ENCODE measurements around the gene CCDC6.
"Not testable (repeated sequence)": the region's sequence is repeated elsewhere in the genome, so short reads cannot be mapped to it uniquely, and the experiment has no call there.

CCDC6 gene

GRCh38 chr10:59804220-59804619 is 102.1 kb downstream of the CCDC6 start:
- Histone ChIP-seq H3K4me1 (ENCODE audit: insufficient read depth, low read length) (peaks cover 2% of the 10 kb centered on the region; the same call in 1 of the 2 replicates), H3K27me3 (ENCODE audit: insufficient read depth, low read length) (no peaks in the 10 kb centered on the region), H3K27ac (ENCODE audit: low read length) (no peak overlapping the region), H3K36me3 (ENCODE audit: insufficient read depth, low read depth, low read length) (peaks cover 92% of the 10 kb centered on the region), H3K9ac (ENCODE audit: low read depth, low read length) (no peak overlapping the region), H3K9me3 (ENCODE audit: insufficient read depth, low read depth, low read length) (no peaks in the 10 kb centered on the region), H3K4me3 (ENCODE audit: low read length) (no peak overlapping the region)

- Histone ChIP-seq H3K9me3 (ENCODE audit: insufficient read depth, low read depth, low read length) (no peaks in the 10 kb centered on the region), H3K27ac (ENCODE audit: low read length) (no peak overlapping the region), H3K4me1 (ENCODE audit: insufficient read depth, low read length) (no peaks in the 10 kb centered on the region), H3K4me3 (ENCODE audit: low read length) (no peak overlapping the region), H3K36me3 (ENCODE audit: insufficient read depth, low read depth, low read length) (peaks cover 94% of the 10 kb centered on the region), H3K9ac (ENCODE audit: low read depth, low read length) (no peak overlapping the region), H3K27me3 (ENCODE audit: insufficient read depth, low read length) (no peaks in the 10 kb centered on the region)
Observed at GRCh38 chr10:59803714-59804113, 102.6 kb downstream of the CCDC6 start.

- H3K27me3 ChIP-seq (ENCODE audit: insufficient read depth, low read length), result no peaks in the 10 kb centered on the region
- H3K27ac ChIP-seq (ENCODE audit: low read length), result no peak overlapping the region
- no peaks in the 10 kb centered on the region for H3K4me1 ChIP-seq (ENCODE audit: insufficient read depth, low read length)
- H3K4me3 ChIP-seq (ENCODE audit: low read length), result no peak overlapping the region
- no peak overlapping the region for H3K9ac ChIP-seq (ENCODE audit: low read depth, low read length)
- no peaks in the 10 kb centered on the region for H3K9me3 ChIP-seq (ENCODE audit: insufficient read depth, low read depth, low read length)
- peaks cover 88% of the 10 kb centered on the region for H3K36me3 ChIP-seq (ENCODE audit: insufficient read depth, low read depth, low read length)
Observed at GRCh38 chr10:59801171-59801570, 105.2 kb downstream of the CCDC6 start.

GRCh38 chr10:59799421-59799820 is 106.9 kb downstream of the CCDC6 start:
- Histone ChIP-seq H3K36me3 (ENCODE audit: insufficient read depth, low read depth, low read length) (peaks cover 79% of the 10 kb centered on the region), H3K4me1 (ENCODE audit: insufficient read depth, low read length) (no peaks in the 10 kb centered on the region), H3K4me3 (ENCODE audit: low read length) (no peak overlapping the region), H3K9me3 (ENCODE audit: insufficient read depth, low read depth, low read length) (no peaks in the 10 kb centered on the region), H3K9ac (ENCODE audit: low read depth, low read length) (no peak overlapping the region), H3K27ac (ENCODE audit: low read length) (no peak overlapping the region), H3K27me3 (ENCODE audit: insufficient read depth, low read length) (no peaks in the 10 kb centered on the region)

- Histone ChIP-seq H3K36me3 (ENCODE audit: insufficient read depth, low read depth, low read length) (peaks cover 69% of the 10 kb centered on the region), H3K9ac (ENCODE audit: low read depth, low read length) (no peak overlapping the region)
Observed at GRCh38 chr10:59793919-59794318, 112.4 kb downstream of the CCDC6 start.

GRCh38 chr10:59792812-59793211 is 113.5 kb downstream of the CCDC6 start:
- Histone ChIP-seq H3K9ac (ENCODE audit: low read depth, low read length) (no peak overlapping the region), H3K36me3 (ENCODE audit: insufficient read depth, low read depth, low read length) (peaks cover 63% of the 10 kb centered on the region)

More at GRCh38 chr10:59793919-59794318, 112.4 kb downstream of the CCDC6 start:
- Histone ChIP-seq H3K4me3 (ENCODE audit: low read length) (no peak overlapping the region), H3K9me3 (ENCODE audit: insufficient read depth, low read depth, low read length) (no peaks in the 10 kb centered on the region), H3K27ac (ENCODE audit: low read length) (no peak overlapping the region), H3K4me1 (ENCODE audit: insufficient read depth, low read length) (no peaks in the 10 kb centered on the region), H3K27me3 (ENCODE audit: insufficient read depth, low read length) (no peaks in the 10 kb centered on the region)

GRCh38 chr10:59791601-59792000 is 114.8 kb downstream of the CCDC6 start:
- no peaks in the 10 kb centered on the region for H3K9me3 ChIP-seq (ENCODE audit: insufficient read depth, low read depth, low read length)
- H3K36me3 ChIP-seq (ENCODE audit: insufficient read depth, low read depth, low read length), result peaks cover 54% of the 10 kb centered on the region
- H3K4me3 ChIP-seq (ENCODE audit: low read length), result no peak overlapping the region

More at GRCh38 chr10:59792812-59793211, 113.5 kb downstream of the CCDC6 start:
- Histone ChIP-seq H3K27ac (ENCODE audit: low read length) (no peak overlapping the region), H3K27me3 (ENCODE audit: insufficient read depth, low read length) (no peaks in the 10 kb centered on the region), H3K9me3 (ENCODE audit: insufficient read depth, low read depth, low read length) (no peaks in the 10 kb centered on the region), H3K4me3 (ENCODE audit: low read length) (no peak overlapping the region), H3K4me1 (ENCODE audit: insufficient read depth, low read length) (no peaks in the 10 kb centered on the region)

GRCh38 chr10:59790080-59790479 is 116.3 kb downstream of the CCDC6 start:
- not testable (repeated sequence) for H3K27me3 ChIP-seq (ENCODE audit: insufficient read depth, low read length); H3K4me3 ChIP-seq (ENCODE audit: low read length); H3K4me1 ChIP-seq (ENCODE audit: insufficient read depth, low read length); H3K9me3 ChIP-seq (ENCODE audit: insufficient read depth, low read depth, low read length); H3K9ac ChIP-seq (ENCODE audit: low read depth, low read length); H3K27ac ChIP-seq (ENCODE audit: low read length)
- peaks cover 49% of the 10 kb centered on the region for H3K36me3 ChIP-seq (ENCODE audit: insufficient read depth, low read depth, low read length)

More at GRCh38 chr10:59791601-59792000, 114.8 kb downstream of the CCDC6 start:
- Histone ChIP-seq H3K9ac (ENCODE audit: low read depth, low read length) (no peak overlapping the region), H3K4me1 (ENCODE audit: insufficient read depth, low read length) (no peaks in the 10 kb centered on the region), H3K27me3 (ENCODE audit: insufficient read depth, low read length) (no peaks in the 10 kb centered on the region), H3K27ac (ENCODE audit: low read length) (no peak overlapping the region)

GRCh38 chr10:59788914-59789313 is 117.4 kb downstream of the CCDC6 start:
- H3K4me1 ChIP-seq (ENCODE audit: insufficient read depth, low read length); H3K27ac ChIP-seq (ENCODE audit: low read length); H3K4me3 ChIP-seq (ENCODE audit: low read length); H3K27me3 ChIP-seq (ENCODE audit: insufficient read depth, low read length); H3K9me3 ChIP-seq (ENCODE audit: insufficient read depth, low read depth, low read length); H3K9ac ChIP-seq (ENCODE audit: low read depth, low read length): not testable (repeated sequence)
- peaks cover 37% of the 10 kb centered on the region for H3K36me3 ChIP-seq (ENCODE audit: insufficient read depth, low read depth, low read length)

- peaks cover 18% of the 10 kb centered on the region for H3K36me3 ChIP-seq (ENCODE audit: insufficient read depth, low read depth, low read length)
- H3K4me1 ChIP-seq (ENCODE audit: insufficient read depth, low read length); H3K9ac ChIP-seq (ENCODE audit: low read depth, low read length); H3K27ac ChIP-seq (ENCODE audit: low read length); H3K4me3 ChIP-seq (ENCODE audit: low read length); H3K27me3 ChIP-seq (ENCODE audit: insufficient read depth, low read length); H3K9me3 ChIP-seq (ENCODE audit: insufficient read depth, low read depth, low read length): not testable (repeated sequence)
Observed at GRCh38 chr10:59787032-59787431, 119.3 kb downstream of the CCDC6 start.

- not testable (repeated sequence) for H3K9me3 ChIP-seq (ENCODE audit: insufficient read depth, low read depth, low read length); H3K4me1 ChIP-seq (ENCODE audit: insufficient read depth, low read length); H3K4me3 ChIP-seq (ENCODE audit: low read length); H3K27me3 ChIP-seq (ENCODE audit: insufficient read depth, low read length); H3K36me3 ChIP-seq (ENCODE audit: insufficient read depth, low read depth, low read length); H3K27ac ChIP-seq (ENCODE audit: low read length); H3K9ac ChIP-seq (ENCODE audit: low read depth, low read length)
Observed at GRCh38 chr10:59785476-59785875, 120.9 kb downstream of the CCDC6 start.

- Histone ChIP-seq H3K4me3 (ENCODE audit: low read length) (no peak overlapping the region), H3K4me1 (ENCODE audit: insufficient read depth, low read length) (no peaks in the 10 kb centered on the region), H3K27me3 (ENCODE audit: insufficient read depth, low read length) (no peaks in the 10 kb centered on the region), H3K9me3 (ENCODE audit: insufficient read depth, low read depth, low read length) (peaks cover 15% of the 10 kb centered on the region), H3K27ac (ENCODE audit: low read length) (no peak overlapping the region), H3K36me3 (ENCODE audit: insufficient read depth, low read depth, low read length) (no peaks in the 10 kb centered on the region), H3K9ac (ENCODE audit: low read depth, low read length) (no peak overlapping the region)
Observed at GRCh38 chr10:59781511-59781910, 124.8 kb downstream of the CCDC6 start.

All from iPS-20b (cell line).